Fibroblast of the conjunctiva (primary cell): ENCODE results near the gene GRPR.
"Not testable (repeated sequence)": the region's sequence is repeated elsewhere in the genome, so short reads cannot be mapped to it uniquely, and the experiment has no call there.

ENCODE experiments used
- DNase-seq: peaks from one replicate; pipeline ENCODE4 v3.0.0-alpha.2; 2010; ENCODE audit warnings: low read depth

Gene GRPR

DNA sequence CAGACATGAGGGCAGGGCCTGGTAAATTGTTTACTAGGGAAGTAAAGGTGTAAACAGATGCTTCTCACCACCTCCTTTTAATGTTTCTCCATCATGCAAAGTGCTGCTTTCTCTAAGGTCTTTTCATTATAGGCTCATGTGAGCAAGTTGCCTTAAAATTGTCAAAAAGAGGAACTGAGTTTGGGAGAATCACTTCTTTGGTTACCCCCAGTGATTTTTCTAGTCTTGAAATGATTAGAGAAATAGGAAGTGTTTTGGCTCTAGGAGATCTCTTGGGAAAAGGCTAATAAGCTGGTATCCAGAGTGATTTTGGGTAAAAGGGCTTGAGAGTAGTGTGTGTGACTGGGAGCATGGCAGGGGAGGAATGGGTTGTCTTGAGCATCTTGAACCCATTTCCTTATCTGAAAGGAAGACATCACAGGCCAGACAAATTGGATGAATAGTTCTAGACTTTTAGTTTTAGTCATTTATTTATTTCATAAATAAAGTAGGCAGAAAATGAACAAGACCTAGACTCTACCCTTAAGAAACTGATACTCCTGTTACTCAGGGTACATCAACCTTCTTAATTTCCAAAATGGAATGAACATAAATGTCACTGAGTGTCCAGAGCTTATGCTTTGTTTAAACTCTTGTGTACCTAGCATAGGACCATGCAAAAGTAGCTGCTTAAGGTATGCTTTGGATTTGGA is 14.2 kb downstream of the GRPR start:
- no peak for DNase-seq

GRCh38 chrX:16138108-16138427 is 14.7 kb downstream of the GRPR start:
- no peak for DNase-seq

GRCh38 chrX:16140448-16140847 is 17.1 kb downstream of the GRPR start:
- no peak for DNase-seq

GRCh38 chrX:16140983-16141382 is 17.6 kb downstream of the GRPR start:
- no peak for DNase-seq

- DNase-seq = no peak
These were observed 18.3 kb downstream of the GRPR start for GRCh38 chrX:16141422-16142245.

DNA sequence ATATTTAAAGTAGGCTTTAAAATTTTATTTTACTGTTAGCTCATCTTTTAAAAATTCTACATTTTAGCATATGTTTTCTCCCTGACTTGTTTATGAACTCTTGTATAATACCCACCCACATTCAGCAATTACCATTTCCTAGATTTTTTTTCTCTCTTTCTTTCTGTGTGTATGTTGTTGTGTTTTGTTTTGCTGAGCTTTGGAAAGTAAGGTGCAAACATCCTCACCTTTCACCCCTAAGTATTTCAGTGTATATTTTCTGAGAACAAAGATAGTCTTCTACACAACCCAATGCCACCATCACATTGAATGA is 18.8 kb downstream of the GRPR start:
- no peak for DNase-seq

DNA sequence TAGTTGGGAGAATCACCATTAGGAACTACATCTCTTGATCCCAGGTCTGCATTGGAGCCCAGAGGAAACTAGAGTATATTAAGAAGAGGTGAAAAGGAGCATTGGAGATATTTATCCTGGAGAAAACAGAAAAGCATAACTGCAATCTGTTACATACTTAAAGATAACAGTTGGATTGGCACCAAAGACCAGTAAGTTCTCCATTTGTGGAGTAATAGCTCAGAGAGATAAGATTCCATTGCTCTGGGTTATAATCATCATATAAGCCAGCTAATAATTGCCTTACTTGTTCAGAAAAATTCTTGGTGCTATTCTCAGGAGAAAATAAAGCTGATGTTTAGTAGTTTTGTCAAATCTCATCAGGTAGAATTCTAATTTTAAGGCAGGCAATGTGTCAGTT is 20.6 kb downstream of the GRPR start:
- DNase-seq = no peak

DNA sequence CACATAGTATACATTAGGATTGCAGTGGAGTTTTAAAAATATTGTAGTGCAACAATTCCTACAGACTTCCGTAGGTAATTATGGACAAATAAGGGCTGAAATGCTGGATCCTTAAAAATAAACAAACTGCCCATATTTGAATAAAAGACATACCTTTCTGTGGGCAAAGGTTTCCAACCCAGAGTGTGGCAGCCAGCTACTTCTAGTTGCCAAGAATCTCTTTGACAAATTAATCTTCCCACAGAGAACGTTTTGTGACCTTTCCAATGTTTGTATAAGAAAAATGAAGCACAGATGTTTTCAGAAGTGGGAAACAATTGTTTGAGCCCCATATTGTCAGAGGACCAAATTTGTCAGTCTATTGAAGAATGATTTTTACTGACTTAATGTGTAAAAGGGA is 21.1 kb downstream of the GRPR start:
- no peak for DNase-seq

- not testable (repeated sequence) for DNase-seq
These were observed 21.7 kb downstream of the GRPR start for GRCh38 chrX:16145093-16145492.

DNA sequence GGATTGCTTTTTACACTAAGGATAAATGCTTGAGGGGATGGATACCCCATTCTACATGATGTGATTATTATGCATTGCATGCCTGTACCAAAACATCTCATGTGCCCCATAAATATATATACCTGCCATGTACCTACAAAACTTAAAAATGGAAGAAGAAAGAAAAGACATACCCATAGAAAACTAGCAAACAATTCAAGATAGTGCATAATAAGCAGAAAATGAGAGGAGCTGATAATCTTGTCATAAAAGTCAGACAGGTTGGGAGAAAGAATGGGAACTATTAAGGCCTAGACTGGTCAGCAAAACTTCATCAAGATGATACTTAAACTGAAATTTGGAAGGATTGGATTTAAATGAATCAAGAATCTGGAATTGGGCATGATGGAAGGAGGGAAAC is 22.3 kb downstream of the GRPR start:
- DNase-seq = no peak

DNA sequence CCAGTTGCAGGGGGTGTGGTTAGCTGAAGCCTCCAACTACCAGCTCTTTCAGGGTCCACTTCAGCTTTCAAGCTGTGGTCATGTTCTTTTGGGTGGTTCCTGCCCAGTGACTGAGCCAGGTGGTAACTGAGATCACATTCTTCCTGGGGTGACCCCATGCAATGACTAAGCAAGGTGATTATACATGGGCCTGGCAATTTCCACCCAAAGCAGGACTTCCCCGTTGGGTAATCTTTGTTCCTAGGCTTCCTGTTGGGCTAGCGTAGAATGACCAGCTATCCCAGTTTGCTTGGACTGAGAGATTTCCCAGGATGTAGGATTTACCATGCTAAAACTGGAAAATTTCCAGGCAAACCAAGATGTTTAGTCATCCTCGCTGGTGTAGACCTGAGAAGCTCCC is 25.5 kb downstream of the GRPR start:
- DNase-seq = no peak

GRCh38 chrX:16155581-16156096 is 32.3 kb downstream of the GRPR start:
- DNase-seq = no peak

GRCh38 chrX:16156692-16157331 is 33.4 kb downstream of the GRPR start:
- DNase-seq = no peak

DNA sequence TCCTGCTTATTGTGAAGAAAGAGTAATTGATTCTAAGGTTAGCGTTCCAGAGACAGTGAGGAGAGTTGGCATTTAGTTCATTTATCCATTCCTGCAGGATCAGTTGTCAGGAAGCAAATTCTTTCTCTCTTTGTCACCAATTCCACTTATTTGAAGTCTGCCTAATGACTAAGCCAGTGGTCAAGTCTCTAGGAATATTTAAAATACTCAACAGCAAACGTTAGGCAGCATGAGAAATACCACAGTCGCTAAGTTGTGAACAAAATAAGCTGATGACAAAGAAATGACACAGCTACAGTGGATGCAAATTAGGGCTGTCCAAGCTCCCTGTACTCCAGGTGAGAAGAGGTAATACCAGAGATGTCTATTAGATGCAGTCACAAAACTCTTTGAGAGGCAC is 37.4 kb downstream of the GRPR start:
- no peak for DNase-seq

DNA sequence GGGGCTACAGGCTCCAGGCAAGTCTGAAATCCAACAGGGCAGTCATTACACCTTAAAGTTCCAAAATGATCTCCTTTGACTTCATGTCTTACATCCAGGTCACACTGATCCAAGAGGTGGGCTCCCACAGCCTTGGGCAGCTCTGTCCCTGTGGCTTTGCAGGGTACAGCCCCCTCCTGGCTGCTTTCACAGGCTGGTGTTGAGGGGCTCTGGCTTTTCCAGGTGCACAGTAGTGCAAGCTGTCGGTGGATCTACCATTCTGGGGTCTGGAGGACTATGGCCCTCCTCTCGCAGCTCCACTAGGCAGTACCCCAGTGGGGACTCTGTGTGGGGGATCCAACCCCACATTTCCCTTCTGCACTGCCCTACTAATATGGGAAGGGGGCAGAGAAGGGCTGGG is 37.8 kb downstream of the GRPR start:
- DNase-seq = not testable (repeated sequence)

- no peak for DNase-seq
These were observed 39.0 kb downstream of the GRPR start for GRCh38 chrX:16162391-16162790.

- DNase-seq = no peak
These were observed 41.4 kb downstream of the GRPR start for GRCh38 chrX:16164748-16165147.

DNA sequence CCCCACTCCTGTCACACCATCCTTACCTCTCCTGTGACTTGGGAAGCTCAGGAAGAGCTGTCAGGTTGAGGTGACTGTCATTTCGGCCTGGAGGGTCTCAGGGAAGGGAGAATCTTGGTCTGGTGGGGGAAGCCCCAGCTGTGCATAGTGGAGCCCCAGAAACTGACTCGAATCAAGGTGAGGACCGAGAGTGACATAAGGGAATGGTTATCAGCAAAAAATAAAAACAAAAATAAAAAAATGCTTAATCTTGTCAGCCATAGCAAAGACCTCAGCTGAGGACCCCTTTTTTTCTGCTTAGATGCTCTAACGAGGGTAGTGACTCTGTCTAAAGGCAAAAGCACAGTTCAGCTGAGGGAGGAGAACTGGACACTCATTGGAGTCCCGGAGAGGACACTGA is 43.8 kb downstream of the GRPR start, which contains the start of gene MAGEB17:
Gene MAGEB17, plus strand, starts transcription at position 301 of the 400 bp plus-strand sequence. CDS start 2,902 bp downstream, outside the sequence.
- no peak for DNase-seq

DNA sequence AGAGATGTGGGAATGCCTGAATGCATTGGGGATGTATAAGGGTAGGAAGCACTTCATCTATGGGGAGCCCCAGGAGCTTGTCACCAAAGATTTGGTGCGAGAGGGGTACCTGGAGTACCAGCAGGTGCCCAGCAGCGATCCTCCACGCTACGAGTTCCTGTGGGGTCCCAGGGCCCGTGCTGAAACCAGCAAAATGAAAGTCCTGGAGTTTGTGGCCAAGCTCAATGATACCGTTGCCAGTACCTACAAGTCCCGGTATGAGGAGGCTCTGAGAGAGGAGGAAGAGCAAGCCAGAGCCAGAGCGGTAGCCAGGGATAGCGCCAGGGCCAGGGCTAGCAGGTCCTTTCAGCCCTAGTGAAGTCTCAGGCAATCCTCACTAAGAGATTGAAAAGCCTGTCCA is 47.7 kb downstream of the GRPR start:
- DNase-seq = no peak

GRCh38 chrX:16171944-16172343 is 48.6 kb downstream of the GRPR start:
- no peak for DNase-seq

GRCh38 chrX:16172391-16172790 is 49.0 kb downstream of the GRPR start:
- DNase-seq = no peak

DNA sequence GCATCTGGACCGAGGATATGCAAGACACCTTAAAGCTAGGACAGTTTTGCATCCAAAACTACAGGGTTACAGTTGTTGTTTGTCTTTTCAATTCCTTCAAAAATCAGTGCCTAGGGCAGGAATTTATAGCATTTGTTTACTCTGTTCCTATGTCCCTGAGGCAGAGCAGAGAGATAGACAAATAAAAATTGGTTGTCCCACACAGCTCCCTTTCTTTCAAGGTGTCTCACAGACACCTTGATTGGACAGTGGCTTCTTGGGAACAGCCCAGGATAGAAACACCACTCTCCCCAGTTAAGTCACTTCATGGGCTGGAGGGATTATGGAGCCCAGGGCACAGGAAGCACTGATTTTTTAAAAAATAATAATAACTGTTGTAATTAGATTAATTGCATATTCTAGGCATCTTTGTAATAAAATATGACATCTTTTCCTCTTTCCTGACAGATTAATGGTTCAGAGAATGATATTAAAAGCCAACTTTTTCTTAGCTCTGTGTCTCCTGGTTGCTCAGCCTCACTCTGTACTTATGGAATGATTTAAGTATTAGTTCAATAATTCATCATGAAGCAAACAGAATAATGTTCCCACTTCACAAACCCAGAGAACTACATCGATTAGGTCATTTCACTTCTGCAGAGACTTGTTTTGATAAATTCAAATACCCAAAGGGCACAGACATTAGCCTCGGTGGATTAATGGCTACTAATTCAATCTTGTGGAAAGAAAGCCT is 52.1 kb downstream of the GRPR start:
- no peak for DNase-seq
